ENCODE data around the gene GLB1L.

DNA sequence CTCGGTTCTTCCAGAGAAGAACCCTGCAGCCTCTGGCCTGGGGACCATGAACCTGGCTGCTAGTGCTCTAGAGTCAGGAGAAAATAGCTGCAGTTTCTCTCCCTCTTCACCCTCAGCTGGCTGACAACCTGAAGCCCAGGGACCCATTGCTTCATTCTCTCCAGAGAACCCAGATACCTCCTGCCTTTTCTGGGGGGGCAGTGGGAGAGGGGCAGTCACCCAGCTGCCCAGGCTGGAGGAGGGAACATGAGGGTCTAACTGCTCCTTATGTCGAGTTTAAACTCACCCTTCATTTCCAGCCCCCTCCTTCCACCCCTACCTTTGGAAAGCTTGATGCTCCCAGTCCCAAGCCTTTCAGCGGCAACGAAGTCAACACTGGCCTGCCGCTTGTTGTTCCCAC lies 46.3 kb downstream of the GLB1L start:
- TF ChIP-seq, protein P1, sequence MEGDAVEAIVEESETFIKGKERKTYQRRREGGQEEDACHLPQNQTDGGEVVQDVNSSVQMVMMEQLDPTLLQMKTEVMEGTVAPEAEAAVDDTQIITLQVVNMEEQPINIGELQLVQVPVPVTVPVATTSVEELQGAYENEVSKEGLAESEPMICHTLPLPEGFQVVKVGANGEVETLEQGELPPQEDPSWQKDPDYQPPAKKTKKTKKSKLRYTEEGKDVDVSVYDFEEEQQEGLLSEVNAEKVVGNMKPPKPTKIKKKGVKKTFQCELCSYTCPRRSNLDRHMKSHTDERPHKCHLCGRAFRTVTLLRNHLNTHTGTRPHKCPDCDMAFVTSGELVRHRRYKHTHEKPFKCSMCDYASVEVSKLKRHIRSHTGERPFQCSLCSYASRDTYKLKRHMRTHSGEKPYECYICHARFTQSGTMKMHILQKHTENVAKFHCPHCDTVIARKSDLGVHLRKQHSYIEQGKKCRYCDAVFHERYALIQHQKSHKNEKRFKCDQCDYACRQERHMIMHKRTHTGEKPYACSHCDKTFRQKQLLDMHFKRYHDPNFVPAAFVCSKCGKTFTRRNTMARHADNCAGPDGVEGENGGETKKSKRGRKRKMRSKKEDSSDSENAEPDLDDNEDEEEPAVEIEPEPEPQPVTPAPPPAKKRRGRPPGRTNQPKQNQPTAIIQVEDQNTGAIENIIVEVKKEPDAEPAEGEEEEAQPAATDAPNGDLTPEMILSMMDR (IDR thresholded peaks at IDR 0.05), result no peak
- TF ChIP-seq EP300 (IDR thresholded peaks at IDR 0.05), result no peak
- TF ChIP-seq POLR2AphosphoS5 (IDR thresholded peaks at IDR 0.05), result no peak
- no peak for TF ChIP-seq POLR2A (IDR thresholded peaks at IDR 0.05)

All from suprapubic skin (tissue), 4 donors.